WTC11 (cell line): ENCODE results near the gene PUM1.

Source experiments
- CTCF ChIP-seq: fragments of 200-600 bp; IDR thresholded peaks from 2 replicates; pipeline ENCODE4 v1.8.0; 2022; ENCODE audit warnings: antibody characterized with exemption
- SP1 ChIP-seq: sonication (generic); formaldehyde crosslinking; conservative IDR thresholded peaks from 2 replicates; pipeline ENCODE4 v1.8.1; 2022; ENCODE audit warnings: missing genetic modification reagents

DNA sequence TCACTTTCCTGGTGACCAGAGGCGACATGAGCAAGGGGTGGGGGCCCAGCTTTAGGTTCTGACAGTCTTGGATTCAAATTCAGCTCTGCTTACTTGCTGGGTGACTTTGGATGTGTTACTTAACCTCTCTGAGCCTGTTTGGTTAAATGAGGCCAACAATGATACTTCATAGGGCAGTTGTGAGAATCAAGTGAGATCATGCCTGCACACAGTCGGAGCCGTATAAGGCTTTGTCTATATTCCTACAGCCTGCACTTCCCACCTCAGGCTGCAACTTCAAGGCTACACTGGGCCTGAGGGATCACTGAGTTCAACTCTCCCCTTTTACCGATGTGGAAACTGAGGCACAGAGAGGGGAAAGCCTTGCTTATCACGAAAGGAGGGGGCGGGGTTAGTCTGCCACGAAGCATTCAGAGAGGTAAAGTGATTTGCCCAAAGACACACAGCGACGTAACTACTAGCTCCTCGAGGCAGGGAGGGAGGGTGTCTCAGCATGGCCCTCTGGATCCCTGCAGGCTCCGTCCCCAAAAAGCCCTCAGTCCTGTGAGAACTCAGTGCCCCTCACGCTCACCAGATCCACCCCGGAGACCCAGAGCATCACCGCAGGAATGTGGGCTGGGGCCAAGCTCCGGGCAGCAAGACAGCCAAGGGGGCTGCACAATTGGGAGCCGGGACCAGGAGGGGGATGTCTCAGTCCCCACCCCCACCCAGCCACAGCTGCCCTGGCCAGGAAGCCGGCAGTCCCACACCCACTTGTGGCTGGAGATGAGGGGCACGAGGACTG is 181.9 kb downstream of the PUM1 start:
- no peak for TF ChIP-seq SP1 (CRISPR knock-in tag)
- no peak for TF ChIP-seq CTCF
